ENCODE data around the gene AKT1.

- TF ChIP-seq EZH2 (optimal IDR thresholded peaks at IDR 0.05; ENCODE audit: low read depth, low read length) (no peak), EZH2phosphoT487 (IDR thresholded peaks at IDR 0.05; ENCODE audit: low read length) (no peak)
- TF ChIP-seq, protein P1, sequence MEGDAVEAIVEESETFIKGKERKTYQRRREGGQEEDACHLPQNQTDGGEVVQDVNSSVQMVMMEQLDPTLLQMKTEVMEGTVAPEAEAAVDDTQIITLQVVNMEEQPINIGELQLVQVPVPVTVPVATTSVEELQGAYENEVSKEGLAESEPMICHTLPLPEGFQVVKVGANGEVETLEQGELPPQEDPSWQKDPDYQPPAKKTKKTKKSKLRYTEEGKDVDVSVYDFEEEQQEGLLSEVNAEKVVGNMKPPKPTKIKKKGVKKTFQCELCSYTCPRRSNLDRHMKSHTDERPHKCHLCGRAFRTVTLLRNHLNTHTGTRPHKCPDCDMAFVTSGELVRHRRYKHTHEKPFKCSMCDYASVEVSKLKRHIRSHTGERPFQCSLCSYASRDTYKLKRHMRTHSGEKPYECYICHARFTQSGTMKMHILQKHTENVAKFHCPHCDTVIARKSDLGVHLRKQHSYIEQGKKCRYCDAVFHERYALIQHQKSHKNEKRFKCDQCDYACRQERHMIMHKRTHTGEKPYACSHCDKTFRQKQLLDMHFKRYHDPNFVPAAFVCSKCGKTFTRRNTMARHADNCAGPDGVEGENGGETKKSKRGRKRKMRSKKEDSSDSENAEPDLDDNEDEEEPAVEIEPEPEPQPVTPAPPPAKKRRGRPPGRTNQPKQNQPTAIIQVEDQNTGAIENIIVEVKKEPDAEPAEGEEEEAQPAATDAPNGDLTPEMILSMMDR (IDR thresholded peaks at IDR 0.05; ENCODE audit: low read length) = no peak
Observed at GRCh38 chr14:104797115-104798044, 1.8 kb upstream of the AKT1 start.
